Measurements from ENCODE around the gene COL4A6.

- TF ChIP-seq CTCF (conservative IDR thresholded peaks at IDR 0.05; ENCODE audit: low read length): peak; percentile 25; the same call in 1 of the 2 replicates
- TF ChIP-seq EZH2phosphoT487 (IDR thresholded peaks at IDR 0.05; ENCODE audit: borderline replicate concordance): no peak
These were observed 303.5 kb downstream of the COL4A6 start for GRCh38 chrX:108134724-108135123.

All from Loucy (cell line).